SIG-M5 treated with dmso at 0.1 percent for 504 hours (cell line): ENCODE data around the gene RTTN.
"Not testable (repeated sequence)": the region's sequence is repeated elsewhere in the genome, so short reads cannot be mapped to it uniquely, and the experiment has no call there.

Experiments used
- DNase-seq: peaks from one replicate; lab custom pipeline; 2025; ENCODE audit not compliant: unreplicated experiment; lab: John Stamatoyannopoulos, UW

Gene RTTN, protein sequence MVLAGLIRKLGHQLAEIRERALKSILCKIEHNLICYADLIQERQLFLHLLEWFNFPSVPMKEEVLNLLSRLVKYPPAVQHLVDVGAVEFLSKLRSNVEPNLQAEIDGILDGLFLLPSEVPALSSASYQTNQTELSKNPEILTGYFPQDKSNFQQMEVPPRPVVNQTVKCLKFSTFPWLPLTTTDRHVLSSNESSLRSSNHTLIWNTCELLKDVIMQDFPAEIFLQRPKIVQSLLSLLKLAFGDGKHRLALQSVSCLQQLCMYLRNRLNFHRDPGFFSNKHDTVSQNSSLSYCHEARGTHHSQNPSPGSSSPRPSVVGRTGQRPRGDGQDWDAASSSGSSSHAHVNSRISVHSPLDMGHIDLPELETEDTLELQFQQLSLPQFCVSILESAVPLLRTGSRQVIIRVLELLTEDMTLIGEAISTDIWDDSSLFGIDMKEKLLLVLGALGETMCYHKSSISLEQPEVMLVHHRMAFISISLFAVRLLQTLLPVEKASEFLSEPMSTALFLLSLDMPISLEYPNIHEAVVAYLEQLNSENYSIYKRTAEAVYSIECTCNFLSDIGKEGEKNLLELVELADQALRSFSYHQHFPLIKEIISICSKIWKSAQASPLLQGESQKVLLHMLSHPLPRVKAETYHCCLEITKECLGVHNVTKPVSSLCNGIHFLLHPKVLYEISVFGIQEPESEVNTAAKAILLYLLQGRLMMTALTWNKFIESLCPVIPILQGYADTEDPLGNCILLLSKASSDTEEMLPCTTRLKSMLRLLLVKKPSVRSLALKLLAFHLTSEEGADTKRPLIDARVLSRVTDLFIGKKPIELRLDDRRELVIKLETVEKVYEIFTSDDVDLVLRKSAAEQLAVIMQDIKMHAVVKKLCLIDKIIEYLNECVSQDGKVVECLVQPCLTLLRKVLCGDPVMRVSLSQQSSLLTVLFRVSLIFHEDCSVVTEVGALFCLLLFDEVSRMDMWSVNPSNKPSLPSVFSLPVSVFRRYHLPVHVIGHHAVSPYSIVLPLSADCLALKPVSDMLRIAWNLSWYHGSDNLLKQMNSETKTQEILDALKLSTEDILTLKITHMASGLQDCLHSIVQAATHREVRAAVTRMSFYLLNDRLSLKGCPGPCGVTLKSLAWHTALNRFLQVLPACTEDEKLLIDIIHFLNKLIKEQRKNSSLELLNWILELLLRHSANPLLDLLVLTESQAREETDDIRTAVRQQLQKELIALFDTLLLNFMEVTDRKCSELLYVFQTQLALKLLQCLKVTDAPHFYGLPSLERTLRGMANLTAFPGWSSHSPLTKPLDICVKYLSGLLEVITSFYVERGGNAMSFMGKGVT (N-terminal part only)

DNA sequence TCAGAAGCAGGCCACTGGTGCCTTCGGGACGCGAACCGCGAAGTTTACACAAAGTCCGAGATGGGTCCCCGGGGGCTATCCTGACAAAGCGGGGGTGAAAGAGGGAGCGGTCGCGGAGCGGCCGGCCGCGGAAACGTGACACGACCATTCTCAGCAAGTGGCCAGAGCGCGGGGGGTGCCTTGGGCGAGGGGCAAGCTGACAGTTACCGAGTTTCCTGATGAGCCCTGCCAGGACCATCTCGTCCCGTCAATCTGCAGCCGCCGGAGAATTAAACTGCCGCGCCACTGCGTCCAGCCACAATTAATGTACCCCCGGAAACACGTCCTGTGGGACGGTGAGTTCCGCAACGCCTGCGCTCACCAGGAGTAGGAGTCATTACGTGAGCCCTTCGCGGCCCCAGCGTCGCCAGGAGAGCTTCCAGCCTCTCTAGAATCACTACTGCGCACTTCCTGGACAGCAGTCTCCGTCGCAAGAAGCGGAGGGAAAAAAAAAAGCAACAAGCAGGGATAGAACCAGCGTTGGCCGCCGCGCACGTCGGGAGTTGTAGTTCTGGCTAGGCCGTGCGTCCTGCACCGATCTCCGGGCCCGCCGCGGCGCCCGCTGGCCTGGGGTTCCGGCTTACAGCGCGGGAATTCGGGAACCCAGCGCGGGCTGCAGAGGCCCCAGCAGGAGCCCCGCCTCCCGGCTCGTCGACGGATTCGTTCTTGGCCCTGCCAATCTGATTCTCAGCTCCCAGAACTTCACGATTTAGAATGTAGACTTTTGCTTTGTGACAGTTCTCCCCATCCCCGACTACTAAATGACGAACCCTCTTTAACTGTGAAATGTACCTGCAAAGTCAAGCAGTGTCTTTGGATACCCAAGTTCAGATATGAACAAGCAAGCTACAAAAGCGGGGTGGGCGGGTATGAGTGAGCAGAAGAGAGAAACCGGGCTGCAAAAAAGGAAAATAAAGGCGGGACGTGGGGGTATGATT lies at the start of gene RTTN:
TSS of gene RTTN (minus strand) at position 267 of the 977 bp plus-strand sequence. CDS start at position 238, 29 bp downstream.
- DNase-seq, result peak; percentile 90

DNA sequence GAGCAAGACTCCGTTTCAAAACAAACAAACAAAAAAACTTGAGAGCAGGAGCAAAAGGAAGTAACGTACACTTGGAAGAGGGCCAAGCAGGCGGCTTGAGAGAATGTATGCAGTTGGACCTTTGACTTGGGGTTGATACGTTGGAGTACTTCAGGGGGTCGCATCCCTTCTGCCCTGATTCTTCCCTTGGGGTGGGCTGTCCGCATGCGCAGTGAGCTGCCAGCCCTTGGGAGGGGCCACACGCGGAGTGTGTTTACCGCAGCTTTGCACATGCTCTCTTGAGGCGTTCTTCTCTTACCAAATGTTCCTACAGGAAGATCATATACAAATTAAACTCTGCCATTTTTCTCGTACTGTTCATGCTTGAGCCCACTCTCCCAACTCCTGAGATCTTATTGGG lies 45.3 kb upstream of the RTTN start:
- no peak for DNase-seq

DNA sequence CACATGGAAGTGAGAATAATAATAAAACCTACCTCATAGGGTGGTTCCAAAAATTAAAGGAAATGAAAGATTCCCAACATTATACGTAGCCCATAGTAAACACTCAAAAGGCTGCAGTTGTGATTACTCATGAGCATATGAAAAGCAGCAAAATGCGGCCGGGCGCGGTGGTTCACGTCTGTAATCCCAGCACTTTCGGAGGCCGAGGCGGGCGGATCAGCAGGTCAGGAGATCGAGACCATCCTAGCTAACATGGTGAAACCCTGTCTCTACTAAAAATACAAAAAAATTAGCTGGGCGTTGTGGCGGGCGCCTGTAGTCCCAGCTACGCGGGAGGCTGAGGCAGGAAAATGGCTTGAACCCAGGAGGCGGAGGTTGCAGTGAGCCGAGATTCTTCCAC lies 44.4 kb upstream of the RTTN start:
- not testable (repeated sequence) for DNase-seq

DNA sequence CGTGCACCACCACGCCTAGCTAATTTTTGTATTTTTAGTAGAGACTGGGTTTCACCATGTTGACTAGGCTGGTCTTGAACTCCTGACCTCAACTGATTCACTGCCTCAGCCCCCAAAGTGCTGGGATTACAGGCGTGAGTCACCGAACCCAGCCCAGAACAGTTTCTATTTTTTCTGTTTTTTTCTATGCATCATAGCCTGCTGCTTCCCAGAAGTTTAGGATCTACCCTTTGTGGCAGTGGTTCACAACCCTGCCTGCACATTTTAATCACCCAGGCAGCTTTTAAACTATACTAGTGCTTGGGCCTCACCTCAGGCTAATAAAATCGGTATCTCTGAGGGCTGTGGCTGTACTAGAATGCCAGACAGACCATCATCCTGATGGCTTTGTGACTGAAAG lies 43.6 kb upstream of the RTTN start:
- no peak for DNase-seq

DNA sequence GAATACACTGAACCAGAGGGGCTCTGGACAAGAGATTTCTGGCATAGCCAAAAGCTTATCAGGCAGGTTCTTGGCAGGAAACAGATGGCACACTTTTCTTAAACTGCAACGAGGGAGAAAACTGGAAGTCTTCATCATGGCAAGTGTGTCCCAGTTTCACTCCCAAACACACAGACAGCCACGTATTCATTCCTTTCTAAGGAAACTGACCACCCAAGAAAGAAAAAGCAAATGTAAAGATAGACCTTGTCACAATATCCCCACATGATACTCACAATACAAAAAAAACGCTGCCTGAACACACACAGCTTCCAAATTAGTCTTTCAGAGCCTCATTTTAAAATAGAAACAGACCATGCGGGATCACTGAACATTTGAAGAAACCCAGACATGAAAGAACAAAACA lies 40.6 kb upstream of the RTTN start:
- DNase-seq, result no peak

DNA sequence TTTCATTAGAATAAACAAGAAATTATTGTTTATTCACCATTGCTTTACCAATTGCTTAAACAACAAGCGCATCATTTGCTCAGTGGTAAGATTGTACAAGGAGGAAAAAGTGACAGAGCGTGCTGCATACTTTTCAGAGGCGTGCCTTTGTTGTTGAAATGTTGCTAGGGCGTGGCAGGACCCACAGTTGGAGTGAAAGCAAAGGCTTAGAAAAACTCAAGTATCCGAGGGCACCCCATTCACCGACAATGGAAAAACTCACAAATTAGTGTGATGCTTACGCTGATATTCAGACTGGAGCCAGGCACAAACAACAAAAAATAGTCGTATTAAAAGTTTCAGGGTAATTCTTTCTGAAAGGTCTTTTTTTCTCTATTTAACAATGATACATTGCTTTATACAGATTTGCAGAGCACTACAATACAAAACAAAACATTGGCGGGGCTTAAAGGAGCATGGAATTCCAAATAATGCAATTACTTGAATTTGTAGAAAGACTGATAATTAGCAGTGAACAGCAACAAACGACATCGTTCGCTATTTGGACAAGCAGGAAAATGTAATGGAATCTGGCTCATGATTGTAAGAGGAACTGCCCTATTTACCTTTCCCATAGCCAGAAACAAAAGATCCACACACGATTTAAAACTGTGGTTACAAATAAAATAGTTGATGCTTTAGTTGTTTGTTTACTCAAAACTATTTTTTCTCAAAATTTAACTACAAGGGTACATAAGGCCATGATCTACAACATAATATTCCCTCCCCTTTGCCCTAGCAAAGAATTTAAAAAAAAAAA lies 37.8 kb upstream of the RTTN start:
- DNase-seq, result no peak

DNA sequence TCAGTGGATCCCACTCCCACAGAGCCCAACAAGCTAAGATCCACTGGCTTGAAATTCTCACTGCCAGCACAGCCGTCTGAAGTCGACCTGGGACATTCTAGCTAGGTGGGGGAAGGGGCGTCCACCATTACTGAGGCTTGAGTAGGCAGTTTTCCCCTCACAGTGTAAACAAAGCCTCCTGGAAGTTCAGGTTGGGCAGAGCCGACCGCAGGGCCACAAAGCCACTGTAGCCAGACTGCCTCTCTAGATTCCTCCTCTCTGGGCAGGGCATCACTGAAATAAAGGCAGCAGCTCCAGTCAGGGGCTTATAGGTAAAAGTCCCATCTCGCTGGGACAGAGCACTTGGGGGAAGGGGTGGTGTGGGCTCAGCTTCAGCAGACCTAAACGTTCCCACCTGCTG lies 31.4 kb upstream of the RTTN start:
- DNase-seq, result not testable (repeated sequence)

DNA sequence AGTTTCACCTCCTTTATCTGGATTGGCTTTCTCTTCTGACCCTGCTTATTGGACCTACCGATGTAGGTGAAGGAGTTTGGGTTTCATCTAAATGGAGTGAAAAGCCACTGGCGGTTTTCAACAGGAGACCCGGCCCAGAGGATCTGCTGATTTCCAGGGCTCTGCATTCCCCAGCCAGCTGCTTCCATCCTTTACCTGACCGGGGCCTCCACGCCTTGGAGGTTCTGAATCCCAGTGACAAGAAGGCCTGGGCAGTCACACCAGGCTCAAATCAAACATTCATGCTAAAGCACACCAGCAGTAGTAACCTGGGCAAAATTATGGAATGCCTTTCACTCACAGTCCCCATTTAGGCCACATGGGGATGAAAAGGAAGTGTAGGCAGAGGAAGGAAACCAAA lies 30.0 kb upstream of the RTTN start:
- DNase-seq, result no peak

DNA sequence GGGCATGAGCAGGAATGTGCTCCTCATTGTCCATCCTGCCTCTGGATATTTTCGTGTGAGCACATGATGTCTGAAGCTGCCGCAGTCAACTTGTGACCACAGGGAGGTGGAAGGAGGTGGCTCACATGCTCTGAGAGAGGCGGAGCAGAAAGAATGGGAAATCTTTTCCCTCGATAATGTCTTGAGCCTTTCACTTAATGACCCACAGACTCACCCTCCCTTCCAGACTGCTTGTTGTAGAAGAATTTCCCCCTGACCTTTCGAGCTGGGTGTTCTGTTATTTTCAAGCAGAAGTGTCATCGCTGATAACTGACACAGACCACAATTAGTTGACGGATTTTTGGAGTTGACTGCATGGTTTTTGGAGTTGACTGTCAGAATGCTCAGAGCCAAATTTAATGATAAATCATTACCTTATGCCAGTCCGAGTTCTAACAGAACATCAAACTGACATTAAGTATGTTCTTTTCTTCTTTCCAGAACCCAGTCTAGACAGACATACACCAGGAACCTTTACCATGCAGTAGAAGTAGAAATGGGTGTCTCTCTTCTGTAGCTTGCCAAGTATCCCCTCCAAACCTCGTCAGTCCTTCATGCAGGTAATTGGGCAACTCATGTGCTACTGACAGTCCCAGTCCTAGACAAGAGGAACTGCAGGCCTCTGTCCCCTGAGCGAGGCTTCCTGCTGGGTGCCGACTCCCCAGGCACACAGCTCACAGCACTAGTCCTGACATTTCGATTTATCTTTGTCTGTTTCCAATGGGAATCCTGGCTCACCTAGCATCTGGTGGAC lies 29.4 kb upstream of the RTTN start:
- DNase-seq, result no peak

DNA sequence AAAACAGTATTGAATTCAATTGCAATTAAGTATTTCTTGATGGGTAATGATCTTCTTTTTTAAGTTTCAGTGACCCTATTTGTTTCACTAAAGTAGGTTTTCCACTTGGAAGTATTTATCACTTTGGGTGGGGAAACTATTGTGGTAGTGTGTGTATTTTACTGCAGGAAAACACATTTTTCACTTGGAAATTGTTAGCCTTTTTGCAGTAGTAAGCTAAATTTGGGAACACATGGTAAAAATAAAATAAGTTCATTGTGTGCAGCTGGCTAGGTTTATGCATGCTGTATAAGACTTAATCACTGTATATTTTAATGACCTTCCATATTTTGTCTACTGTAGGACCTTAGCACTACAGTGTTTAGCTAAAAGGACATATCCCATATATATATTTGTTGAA lies 28.5 kb upstream of the RTTN start:
- DNase-seq, result no peak

DNA sequence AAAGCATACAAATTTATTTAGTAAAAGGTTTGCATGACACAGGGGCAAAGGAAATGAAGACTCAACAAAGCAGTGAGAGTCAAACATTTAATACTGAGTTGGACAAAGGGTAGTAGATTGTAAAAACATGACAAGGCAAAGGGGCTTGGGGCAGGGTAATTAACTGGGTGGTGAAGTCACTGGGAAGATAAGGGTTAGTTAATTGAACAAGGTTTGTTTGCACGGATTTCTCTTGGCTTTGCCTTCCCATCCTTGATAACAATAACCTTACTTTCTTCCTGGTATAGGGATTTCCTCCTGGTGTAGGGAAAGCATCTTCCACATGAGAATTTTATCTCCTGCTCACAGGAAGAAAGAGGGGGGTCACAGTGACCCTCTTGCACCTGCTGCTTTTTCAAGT lies 26.8 kb upstream of the RTTN start:
- DNase-seq, result no peak

DNA sequence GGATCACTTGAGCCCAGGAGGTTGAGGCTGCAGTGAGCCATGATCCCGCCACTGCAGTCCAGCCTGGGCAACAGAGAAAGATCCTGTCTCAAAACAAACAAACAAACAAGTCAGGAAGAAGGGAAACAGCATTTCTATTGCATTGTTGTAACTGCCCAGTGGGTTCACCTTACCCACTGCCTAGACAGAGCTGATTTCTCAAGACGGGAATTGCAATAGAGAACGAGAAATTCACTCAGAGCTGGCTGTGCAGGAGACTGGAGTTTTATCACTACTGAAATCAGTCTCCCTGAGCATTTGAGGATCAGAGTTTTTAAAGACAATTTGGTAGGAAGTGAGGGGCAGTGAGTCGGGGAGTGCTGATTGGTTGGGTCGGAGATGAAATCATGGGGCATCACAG lies 24.2 kb upstream of the RTTN start:
- no peak for DNase-seq

DNA sequence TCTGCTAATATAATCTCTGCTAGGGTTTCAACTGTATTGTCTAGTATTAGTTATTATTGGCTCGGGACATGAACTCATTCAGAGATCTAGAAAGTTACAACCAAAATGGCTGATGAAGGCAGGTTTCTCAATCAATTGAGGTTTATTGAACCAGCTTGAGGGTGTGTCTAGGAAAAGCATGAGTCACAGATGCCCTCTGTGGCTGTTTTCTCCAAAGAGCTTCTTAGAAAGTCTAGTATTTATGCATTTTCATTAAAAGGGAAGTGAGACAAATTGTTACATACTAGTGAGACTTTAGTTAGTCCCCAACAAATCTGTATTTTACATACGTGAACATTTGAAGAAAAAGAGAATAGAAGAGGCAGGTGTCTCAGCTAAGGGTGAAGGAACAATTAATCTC lies 23.0 kb upstream of the RTTN start:
- DNase-seq, result peak; percentile 92

DNA sequence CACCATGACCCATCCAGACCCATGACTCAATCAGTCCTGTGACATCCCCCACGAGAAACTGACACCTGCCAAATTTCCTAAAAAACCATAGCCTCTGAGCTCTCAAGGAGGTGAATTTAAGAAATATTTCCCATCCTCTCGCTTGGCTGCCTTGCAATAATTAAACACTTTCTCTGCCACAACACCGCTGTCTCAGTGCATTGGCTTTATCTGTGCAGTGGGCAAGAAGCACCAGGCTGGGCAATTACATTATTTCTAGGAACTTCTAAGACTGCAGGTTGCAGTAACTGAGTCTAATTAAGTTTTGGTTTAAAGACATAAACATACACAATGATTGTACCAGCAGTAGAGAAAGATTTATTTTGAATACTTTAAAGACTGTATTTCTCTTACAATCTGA lies 22.0 kb upstream of the RTTN start:
- no peak for DNase-seq

DNA sequence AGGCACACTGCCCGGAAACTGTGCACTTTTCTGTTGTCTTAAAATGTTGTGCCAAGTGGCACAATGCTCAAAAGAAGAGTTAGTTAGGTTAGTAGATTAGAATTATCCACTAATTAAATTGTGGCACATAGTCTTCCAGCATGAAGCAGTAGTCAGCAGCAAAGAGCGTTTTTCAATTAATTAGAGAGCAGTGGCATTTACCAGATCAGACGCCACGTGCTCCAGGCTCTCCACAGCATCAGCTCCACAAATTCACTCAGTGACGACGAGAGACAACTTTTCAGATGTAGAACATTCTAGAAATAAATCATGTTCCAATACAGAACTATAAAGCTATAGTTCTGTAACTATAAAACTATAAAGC lies 16.4 kb upstream of the RTTN start:
- DNase-seq, result no peak

DNA sequence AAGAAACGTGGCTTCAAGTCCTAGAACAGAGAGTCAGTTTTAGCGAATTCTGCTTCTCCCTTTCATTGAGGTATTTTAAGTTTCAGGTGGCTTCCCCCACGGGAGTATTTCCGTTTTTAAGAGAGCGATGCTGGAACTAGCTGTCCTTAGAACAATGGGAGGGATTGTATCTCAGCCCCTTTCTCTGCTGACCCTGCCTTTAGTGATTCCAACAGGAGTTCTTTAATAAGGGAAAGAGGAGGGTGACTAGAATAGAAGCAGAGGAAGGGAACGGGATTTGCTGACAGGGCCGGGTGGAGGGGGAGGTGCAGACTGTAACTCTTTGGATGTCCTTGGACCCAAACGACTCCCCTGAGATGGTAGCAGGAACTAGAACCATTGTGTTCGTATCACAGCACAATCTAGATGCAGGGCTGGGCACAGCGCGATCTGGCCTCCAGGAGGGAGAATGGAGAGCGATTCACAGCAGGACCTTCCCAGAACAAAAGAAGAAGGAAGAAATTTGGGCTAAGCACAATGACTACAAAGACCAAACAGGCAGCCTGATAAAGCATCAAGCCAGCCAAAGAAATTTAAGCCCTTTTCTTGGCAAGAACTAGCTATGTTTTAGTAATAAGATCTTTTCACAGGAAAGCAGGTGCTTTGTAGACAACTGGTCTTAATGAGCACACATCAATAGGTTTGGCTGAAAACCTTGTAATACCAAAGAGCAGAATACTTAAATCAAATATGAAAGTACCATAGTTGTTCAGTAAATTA lies 15.8 kb upstream of the RTTN start:
- DNase-seq, result no peak

DNA sequence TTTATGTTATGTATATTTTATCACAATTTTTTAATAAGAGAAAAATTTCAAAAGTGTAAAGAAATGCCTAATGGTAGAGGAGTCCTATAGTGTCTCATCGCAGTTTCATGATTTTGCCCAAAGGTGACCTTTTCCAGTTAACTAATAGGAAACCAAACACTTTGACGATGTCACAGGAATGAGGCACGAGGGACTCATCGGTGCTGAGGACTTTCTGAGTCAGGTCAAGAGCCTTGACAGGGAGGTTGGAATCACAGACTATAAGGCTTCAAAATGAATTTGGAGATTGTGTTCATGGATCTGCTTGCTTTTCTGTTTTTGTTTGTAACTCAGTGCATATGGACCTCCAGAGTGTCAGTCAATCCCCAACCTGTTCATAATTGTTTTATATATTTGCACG lies 15.1 kb upstream of the RTTN start:
- no peak for DNase-seq

DNA sequence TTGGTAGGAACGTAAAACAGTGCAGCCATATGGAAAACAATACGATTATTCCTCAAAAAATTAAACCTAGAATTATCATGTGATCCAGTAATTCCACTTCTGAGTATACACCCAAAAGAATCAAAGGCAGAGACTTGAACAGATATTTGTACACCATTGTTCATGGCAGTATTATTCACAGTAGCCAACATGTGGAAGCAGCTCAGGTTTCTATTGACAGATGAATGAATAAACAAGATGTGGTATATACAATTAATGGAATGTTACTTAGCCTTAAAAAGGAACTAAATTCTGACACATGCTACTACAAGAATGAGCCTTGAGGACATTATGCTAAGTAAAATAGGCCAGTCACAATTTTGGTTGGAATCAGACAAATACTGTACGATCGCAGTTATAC lies 14.2 kb upstream of the RTTN start:
- no peak for DNase-seq
